B cell (primary cell): ENCODE data around the gene SOX6. TPM values are rescaled to one million over a fixed set of nuclear protein-coding genes. Genes with fewer than 3 reads are reported as not detected.

Experiments
- ATAC-seq: fragments of 200-7000 bp; cut with Tn5 transposase; one replicate; pipeline ENCODE4 v1.10.0; 2021; ENCODE audit warnings: low read depth, mild to moderate bottlenecking, moderate number of reproducible peaks, moderate library complexity
- CTCF ChIA-PET: fragments of 350-600 bp; sonication (Branson Sonifier 250); formaldehyde crosslinking; loops from one replicate; lab custom pipeline; 2021; ENCODE audit warnings: antibody characterized with exemption, inconsistent platforms; lab: Charles Lee
- POLR2A ChIA-PET: fragments of 350-600 bp; sonication (Branson Sonifier 250); formaldehyde crosslinking; loops from one replicate; lab custom pipeline; 2021; ENCODE audit warnings: antibody characterized with exemption; lab: Charles Lee
- DNase-seq: peaks from one replicate; pipeline ENCODE4 v3.0.0; 2013
- H2AFZ ChIP-seq: 2 replicates; pipeline ENCODE4 v1.6.1; 2012; ENCODE audit warnings: mild to moderate bottlenecking, low read depth, low read length; ENCODE audit not compliant: insufficient read depth, poor library complexity, severe bottlenecking
- H3K27ac ChIP-seq, 2 donors: 1 replicate in 1 of 2; 2 replicates in 1 of 2; pipeline ENCODE4 v1.5.1; 2012 to 2013; ENCODE audit warnings: low read length in 2 of 2, mild to moderate bottlenecking in 2 of 2, moderate library complexity in 1 of 2
- H3K27me3 ChIP-seq, 4 experiments: fragments of 200-600 bp in 1 of 4; sonication (generic) in 1 of 4; replicated peaks in 1 of 4; 1 replicate in 2 of 4; 2 replicates in 2 of 4; pipeline versions ENCODE4 v1.6.1 to v1.7.0; 2013 to 2016; ENCODE audit warnings: low read length in 3 of 4, mild to moderate bottlenecking in 2 of 4, mixed read lengths in 1 of 4, moderate library complexity in 1 of 4; ENCODE audit not compliant: insufficient read depth in 4 of 4, control insufficient read depth in 3 of 4; ENCODE audit errors: control extremely low read depth in 1 of 4
- H3K36me3 ChIP-seq, 2 experiments: replicated peaks in 1 of 2; 1 replicate in 1 of 2; 2 replicates in 1 of 2; pipeline versions ENCODE4 v1.6.1 to v1.7.1; 2013; ENCODE audit warnings: low read length in 1 of 2; ENCODE audit not compliant: insufficient read depth in 2 of 2, control insufficient read depth in 1 of 2; ENCODE audit errors: control extremely low read depth in 1 of 2, extremely low read depth in 1 of 2
- H3K4me1 ChIP-seq, 2 donors: fragments of 200-600 bp in 1 of 2; sonication (generic) in 1 of 2; 1 replicate in 1 of 2; 2 replicates in 1 of 2; pipeline versions ENCODE4 v1.5.1 to v1.6.1; 2013 to 2017; ENCODE audit warnings: low read length in 2 of 2; ENCODE audit not compliant: control insufficient read depth in 2 of 2, insufficient read depth in 2 of 2
- H3K4me2 ChIP-seq: replicated peaks from 2 replicates; pipeline ENCODE3; 2012; ENCODE audit warnings: mild to moderate bottlenecking, low read depth, low read length; ENCODE audit not compliant: poor library complexity, severe bottlenecking
- H3K4me3 ChIP-seq, 5 experiments: fragments of 200-600 bp in 1 of 5; sonication (generic) in 1 of 5; 1 replicate in 3 of 5; 2 replicates in 2 of 5; pipeline versions ENCODE4 v1.5.1 to v1.7.0; 2011 to 2016; ENCODE audit warnings: low read length in 4 of 5, mild to moderate bottlenecking in 4 of 5, low read depth in 2 of 5, control low read depth in 1 of 5, moderate library complexity in 1 of 5; ENCODE audit not compliant: insufficient read depth in 1 of 5; ENCODE audit errors: control extremely low read depth in 1 of 5, extremely low read depth in 1 of 5
- H3K79me2 ChIP-seq: fragments of 200-600 bp; sonication (generic); one replicate; pipeline ENCODE4 v1.6.0; 2016; ENCODE audit warnings: low read length; ENCODE audit not compliant: control insufficient read depth, insufficient read depth
- H3K9ac ChIP-seq: fragments of 200-600 bp; sonication (generic); 2 replicates; pipeline ENCODE4 v1.6.1; 2017; ENCODE audit warnings: mild to moderate bottlenecking, low read length, moderate library complexity
- H3K9me3 ChIP-seq, 3 donors: one replicate each; pipeline versions ENCODE4 v1.6.1 to v1.7.1; 2013; ENCODE audit warnings: low read length in 2 of 3; ENCODE audit not compliant: control insufficient read depth in 2 of 3, insufficient read depth in 1 of 3; ENCODE audit errors: control extremely low read depth in 1 of 3
- H4K20me1 ChIP-seq: 2 replicates; pipeline ENCODE4 v1.6.0; 2012; ENCODE audit warnings: mild to moderate bottlenecking, low read length; ENCODE audit not compliant: insufficient read depth, control insufficient read depth, poor library complexity, severe bottlenecking
- H3K27ac Mint-ChIP-seq: one replicate; pipeline ENCODE4 v1.8.0; 2021; ENCODE audit warnings: mixed read lengths
- H3K27me3 Mint-ChIP-seq: one replicate; pipeline ENCODE4 v1.8.0; 2021; ENCODE audit warnings: mixed read lengths
- H3K4me1 Mint-ChIP-seq: one replicate; pipeline ENCODE4 v1.8.0; 2021; ENCODE audit warnings: mixed read lengths
- H3K4me3 Mint-ChIP-seq: one replicate; pipeline ENCODE4 v1.8.0; 2021; ENCODE audit warnings: mixed read lengths
- H3K9me3 Mint-ChIP-seq: one replicate; pipeline ENCODE4 v1.8.0; 2022; ENCODE audit warnings: mixed read lengths; ENCODE audit not compliant: insufficient read depth
- CTCF ChIP-seq: fragments of 200-600 bp; IDR thresholded peaks from one replicate; pipeline ENCODE4 v1.8.0; 2022; ENCODE audit warnings: antibody characterized with exemption, mild to moderate bottlenecking
- EZH2 ChIP-seq: IDR thresholded peaks from 2 replicates; pipeline ENCODE4 v1.6.1; 2012; ENCODE audit warnings: borderline replicate concordance, low read depth, mild to moderate bottlenecking, moderate library complexity, low read length; ENCODE audit not compliant: insufficient read depth, poor library complexity, severe bottlenecking
- whole genome bisulfite sequencing: methylation state at CpG from one replicate; pipeline ENCODE4 v1.1.5; 2013; ENCODE audit warnings: missing lambda C conversion rate; ENCODE audit not compliant: insufficient coverage; 5-methylcytosine and 5-hydroxymethylcytosine counted together
- intact Hi-C: fragments of 100-400 bp; cut with micrococcal nuclease; formaldehyde crosslinking; loops from one replicate; pipeline ENCODE4 v1.10.0; 2022
- polyA plus RNA-seq: library from polyadenylated mRNA; depleted of rRNA; stranded (reverse); fragments of >200 nt; gene quantifications from 2 replicates; pipeline ENCODE4 v1.2.3, GENCODE V29; 2012
- total RNA-seq, 2 donors: library from RNA; stranded (reverse); fragments of 120-200 nt in 1 of 2; gene quantifications; 1 replicate in 1 of 2; 2 replicates in 1 of 2; pipeline versions ENCODE4 v1.2.3 to v1.2.4, GENCODE V29; 2013 to 2022

Gene SOX6
- total and polyA plus RNA-seq, 2 donors (not counting 1 experiment from before 2014, with no cell fraction given), result not detected

GRCh38 chr11:15972838-15973237, 383.5 kb downstream of the SOX6 start:
- no CpG with 5 or more reads among the region's 5 CpGs for WGBS
- no peaks in the 10 kb centered on the region for H3K4me1 Mint-ChIP-seq

GRCh38 chr11:15971215-15971546, 385.2 kb downstream of the SOX6 start:
- TF ChIP-seq EZH2, result no peak
- no peak for TF ChIP-seq CTCF
- Mint-ChIP-seq H3K27ac (no peak overlapping the region), H3K4me3 (no peak overlapping the region), H3K9me3 (no peaks in the 10 kb centered on the region), H3K27me3 (no peaks in the 10 kb centered on the region), H3K4me1 (no peaks in the 10 kb centered on the region)
- peaks cover 0 to 2% (median 0%) of the 10 kb centered on the region in 3 donors for H3K9me3 ChIP-seq
- no peaks in the 10 kb centered on the region for H4K20me1 ChIP-seq
- H3K4me1 ChIP-seq, result no peaks in the 10 kb centered on the region
- ATAC-seq, result no peak
- H3K36me3 ChIP-seq, result no peaks in the 10 kb centered on the region
- WGBS, result 74% methylated on average over 2 of the region's 2 CpGs
- POLR2A ChIA-PET, result no interaction called here
- no peaks in the 10 kb centered on the region for H3K27me3 ChIP-seq
- H3K9ac ChIP-seq, result no peak overlapping the region
- no peak overlapping the region for H3K4me2 ChIP-seq
- no peak overlapping the region for H3K4me3 ChIP-seq
- H3K79me2 ChIP-seq, result no peaks in the 10 kb centered on the region
- no peak for DNase-seq
- intact Hi-C loops, result no loop called here
- H2AFZ ChIP-seq, result no peak overlapping the region
- CTCF ChIA-PET, result no interaction called here
- no peak overlapping the region for H3K27ac ChIP-seq

More at GRCh38 chr11:15972838-15973237, 383.5 kb downstream of the SOX6 start:
- Histone ChIP-seq H3K27me3 (no peaks in the 10 kb centered on the region), H4K20me1 (no peaks in the 10 kb centered on the region), H3K36me3 (no peaks in the 10 kb centered on the region), H3K79me2 (no peaks in the 10 kb centered on the region), H3K9ac (no peak overlapping the region), H3K27ac (no peak overlapping the region), H3K4me1 (no peaks in the 10 kb centered on the region), H3K9me3 (peaks cover 0 to 2% (median 0%) of the 10 kb centered on the region in 3 donors), H3K4me2 (no peak overlapping the region), H3K4me3 (no peak overlapping the region), H2AFZ (no peak overlapping the region)
- ATAC-seq, result no peak
- intact Hi-C loops, result no loop called here
- no peak for TF ChIP-seq EZH2
- TF ChIP-seq CTCF, result no peak
- Mint-ChIP-seq H3K27ac (no peak overlapping the region), H3K4me3 (no peak overlapping the region), H3K27me3 (no peaks in the 10 kb centered on the region), H3K9me3 (no peaks in the 10 kb centered on the region)
- no peak for DNase-seq
- POLR2A ChIA-PET, result no interaction called here
- CTCF ChIA-PET, result no interaction called here
